Mucosa of stomach (tissue), 1 donor: ENCODE results near the gene TEX28.
"Not testable (repeated sequence)": the region's sequence is repeated elsewhere in the genome, so short reads cannot be mapped to it uniquely, and the experiment has no call there.

Experiments
- H3K27me3 ChIP-seq: one replicate; pipeline ENCODE4 v1.7.0; 2013; ENCODE audit warnings: mild to moderate bottlenecking, low read length; ENCODE audit not compliant: control insufficient read depth, insufficient read depth
- H3K36me3 ChIP-seq: one replicate; pipeline ENCODE4 v1.7.0; 2013; ENCODE audit warnings: low read length; ENCODE audit not compliant: control insufficient read depth, insufficient read depth
- H3K4me1 ChIP-seq: one replicate; pipeline ENCODE4 v1.7.0; 2013; ENCODE audit warnings: mild to moderate bottlenecking, low read length; ENCODE audit not compliant: control insufficient read depth, insufficient read depth
- H3K4me3 ChIP-seq: one replicate; pipeline ENCODE4 v1.7.0; 2013; ENCODE audit warnings: low read length
- H3K9ac ChIP-seq: one replicate; pipeline ENCODE4 v1.7.0; 2013; ENCODE audit warnings: mild to moderate bottlenecking, low read length, moderate library complexity
- H3K9me3 ChIP-seq: one replicate; pipeline ENCODE4 v1.7.0; 2013; ENCODE audit warnings: mild to moderate bottlenecking, low read length, moderate library complexity; ENCODE audit not compliant: control insufficient read depth
- donor health status: Pancreatic carcinoma.

Gene TEX28

GRCh38 chrX:154294791-154295574 is at the start of gene TEX28:
TSS of gene TEX28 (minus strand) at chrX:154295124. CDS start at chrX:154292117, 3,007 bp downstream.
- H3K36me3 ChIP-seq, result no peaks in the 10 kb centered on the region
- no peaks in the 10 kb centered on the region for H3K9me3 ChIP-seq
- no peak within 1 kb of the TSS for H3K4me3 ChIP-seq
- H3K9ac ChIP-seq, result no peak within 1 kb of the TSS
- H3K27me3 ChIP-seq, result no peaks in the 10 kb centered on the region
- H3K4me1 ChIP-seq, result no peaks in the 10 kb centered on the region

- H3K4me3 ChIP-seq, H3K9me3 ChIP-seq, H3K36me3 ChIP-seq, H3K27me3 ChIP-seq, H3K9ac ChIP-seq, H3K4me1 ChIP-seq: not testable (repeated sequence)
These were observed 48.7 kb upstream of the TEX28 start for GRCh38 chrX:154343620-154344019.

GRCh38 chrX:154343063-154343462 is 48.1 kb upstream of the TEX28 start:
- H3K36me3 ChIP-seq, H3K9ac ChIP-seq, H3K27me3 ChIP-seq, H3K9me3 ChIP-seq, H3K4me1 ChIP-seq, H3K4me3 ChIP-seq: not testable (repeated sequence)

- not testable (repeated sequence) for H3K9me3 ChIP-seq, H3K4me3 ChIP-seq, H3K9ac ChIP-seq, H3K4me1 ChIP-seq, H3K36me3 ChIP-seq, H3K27me3 ChIP-seq
These were observed 46.7 kb upstream of the TEX28 start for GRCh38 chrX:154341399-154342298.

- no peak overlapping the region for H3K9ac ChIP-seq
- no peaks in the 10 kb centered on the region for H3K27me3 ChIP-seq
- H3K4me3 ChIP-seq, result no peak overlapping the region
- H3K9me3 ChIP-seq, result no peaks in the 10 kb centered on the region
- no peaks in the 10 kb centered on the region for H3K4me1 ChIP-seq
- H3K36me3 ChIP-seq, result no peaks in the 10 kb centered on the region
These were observed 39.6 kb upstream of the TEX28 start for GRCh38 chrX:154334496-154334895.

GRCh38 chrX:154333837-154334271 is 38.9 kb upstream of the TEX28 start:
- H3K4me1 ChIP-seq, result no peaks in the 10 kb centered on the region
- H3K36me3 ChIP-seq, result no peaks in the 10 kb centered on the region
- H3K9me3 ChIP-seq, result no peaks in the 10 kb centered on the region
- no peaks in the 10 kb centered on the region for H3K27me3 ChIP-seq
- no peak overlapping the region for H3K4me3 ChIP-seq
- H3K9ac ChIP-seq, result no peak overlapping the region

GRCh38 chrX:154333116-154333515 is 38.2 kb upstream of the TEX28 start:
- Histone ChIP-seq H3K4me1 (no peaks in the 10 kb centered on the region), H3K36me3 (no peaks in the 10 kb centered on the region), H3K9me3 (no peaks in the 10 kb centered on the region), H3K4me3 (no peak overlapping the region), H3K27me3 (no peaks in the 10 kb centered on the region), H3K9ac (no peak overlapping the region)

- Histone ChIP-seq H3K27me3 (no peaks in the 10 kb centered on the region), H3K9ac (no peak overlapping the region), H3K36me3 (no peaks in the 10 kb centered on the region), H3K4me1 (no peaks in the 10 kb centered on the region), H3K9me3 (no peaks in the 10 kb centered on the region), H3K4me3 (no peak overlapping the region)
These were observed 37.6 kb upstream of the TEX28 start for GRCh38 chrX:154332561-154332960.

- Histone ChIP-seq H3K36me3 (no peaks in the 10 kb centered on the region), H3K27me3 (no peaks in the 10 kb centered on the region), H3K4me3 (no peak overlapping the region), H3K9ac (no peak overlapping the region), H3K4me1 (no peaks in the 10 kb centered on the region), H3K9me3 (no peaks in the 10 kb centered on the region)
These were observed 34.4 kb upstream of the TEX28 start for GRCh38 chrX:154329294-154329693.

- no peak overlapping the region for H3K4me3 ChIP-seq
These were observed 33.7 kb upstream of the TEX28 start for GRCh38 chrX:154328646-154329045.

GRCh38 chrX:154327038-154327820 is 32.3 kb upstream of the TEX28 start:
- no peaks in the 10 kb centered on the region for H3K27me3 ChIP-seq
- no peak overlapping the region for H3K9ac ChIP-seq
- H3K9me3 ChIP-seq, result no peaks in the 10 kb centered on the region
- H3K4me1 ChIP-seq, result no peaks in the 10 kb centered on the region
- H3K4me3 ChIP-seq, result no peak overlapping the region
- H3K36me3 ChIP-seq, result no peaks in the 10 kb centered on the region

More at GRCh38 chrX:154328646-154329045, 33.7 kb upstream of the TEX28 start:
- no peak overlapping the region for H3K9ac ChIP-seq
- no peaks in the 10 kb centered on the region for H3K9me3 ChIP-seq
- no peaks in the 10 kb centered on the region for H3K27me3 ChIP-seq
- H3K36me3 ChIP-seq, result no peaks in the 10 kb centered on the region
- H3K4me1 ChIP-seq, result no peaks in the 10 kb centered on the region
